Aorta (tissue), 5 donors: ENCODE measurements around the gene MYPOP. TPM values are rescaled to one million over a fixed set of nuclear protein-coding genes. Genes with fewer than 3 reads are reported as not detected.
A peak's percentile ranks its signal among the peaks of the same experiment; 100 is the strongest.

Experiments used
- ATAC-seq: fragments of 200-7000 bp; cut with Tn5 transposase; one replicate; pipeline ENCODE4 v1.9.1; 2022; ENCODE audit warnings: moderate library complexity; ENCODE audit not compliant: low FRiP score
- DNase-seq, 2 donors: peaks; one replicate each; pipeline ENCODE4 v3.0.0-alpha.2; 2020
- H3K27ac ChIP-seq, 2 donors: one replicate each; pipeline ENCODE4 v1.5.1; 2013; ENCODE audit warnings: low read length in 2 of 2, mild to moderate bottlenecking in 2 of 2, moderate library complexity in 2 of 2, control low read depth in 1 of 2, inconsistent platforms in 1 of 2, low read depth in 1 of 2
- H3K27me3 ChIP-seq, 2 donors: one replicate each; pipeline ENCODE4 v1.6.1; 2013; ENCODE audit warnings: control low read depth in 1 of 2, low read length in 1 of 2, mild to moderate bottlenecking in 1 of 2, moderate library complexity in 1 of 2; ENCODE audit not compliant: insufficient read depth in 2 of 2, control insufficient read depth in 1 of 2
- H3K36me3 ChIP-seq, 2 donors: one replicate each; pipeline ENCODE4 v1.6.1; 2013; ENCODE audit warnings: control low read depth in 1 of 2, low read length in 1 of 2, mild to moderate bottlenecking in 1 of 2; ENCODE audit not compliant: insufficient read depth in 2 of 2, control insufficient read depth in 1 of 2
- H3K4me1 ChIP-seq, 2 donors: one replicate each; pipeline ENCODE4 v1.6.1; 2013; ENCODE audit warnings: low read length in 2 of 2, control low read depth in 1 of 2, mild to moderate bottlenecking in 1 of 2, moderate library complexity in 1 of 2; ENCODE audit not compliant: insufficient read depth in 2 of 2, control insufficient read depth in 1 of 2
- H3K4me3 ChIP-seq, 2 donors: one replicate each; pipeline ENCODE4 v1.5.1; 2013; ENCODE audit warnings: low read length in 2 of 2, control low read depth in 1 of 2, mild to moderate bottlenecking in 1 of 2
- H3K9me3 ChIP-seq: one replicate; pipeline ENCODE4 v1.6.1; 2013; ENCODE audit warnings: mild to moderate bottlenecking, low read length; ENCODE audit not compliant: control insufficient read depth
- WGBS, 2 donors: extraction: QIAGEN DNeasy Blood & Tissue Kit; methylation state at CpG; one replicate each; pipeline ENCODE4 v1.1.7; 2013; 5-methylcytosine and 5-hydroxymethylcytosine counted together
- intact Hi-C, 2 donors: fragments of 100-400 bp; cut with DNase I; formaldehyde crosslinking; loops; one replicate each; pipeline versions ENCODE4 v1.14.2 to v1.15.0; 2022
- polyA plus RNA-seq, 2 donors: library from polyadenylated mRNA; stranded (reverse); fragments of 200-250 nt; gene quantifications; one replicate each; pipeline ENCODE4 v1.2.3, GENCODE V29; 2013
- total RNA-seq, 2 donors: library from RNA; stranded (reverse); fragmentation: NEBNext Ultra II Directional; extraction: Animal tissue kit (Norgen Biotek cat#: 25700); gene quantifications; one replicate each; pipeline ENCODE4 v1.2.1, GENCODE V29; 2021
- donor health status: healthy with polysubstance abuse.
- donor health status: Bipolar disorder and iron deficiency.
- donor health status: DM: no; HTN: no; CAD: no.
- donor health status: DM: no; HTN: no; CAD: no.
- donor health status: DM: yes; HTN: yes; CAD: no.

The MYPOP gene
- total and polyA plus RNA-seq, 4 donors, result 4.9 to 8.3 (median 6.5) TPM

- Histone ChIP-seq H3K9me3 (no peaks in the 10 kb centered on the region), H3K36me3 (no peaks in the 10 kb centered on the region), H3K4me3 (no peak overlapping the region), H3K27ac (no peak overlapping the region), H3K27me3 (no peaks in the 10 kb centered on the region), H3K4me1 (peaks cover 0 to 3% of the 10 kb centered on the region in 2 donors)
- DNase-seq, result no peak
- WGBS, 2 donors, result 74 to 78% methylated on average over 4 of the region's 4 CpGs
- intact Hi-C loops, result loop anchor here in 1 of 2 donors (5.0 kb wide), 1 partner anchor 65 kb away; the partner anchor contains the start of gene RSPH6A
- ATAC-seq, result no peak
Measured at GRCh38 chr19:45881909-45882528, 20.4 kb downstream of the MYPOP start.

GRCh38 chr19:45881082-45881908, 21.1 kb downstream of the MYPOP start:
- ATAC-seq (no peak), DNase-seq (no peak)
- Histone ChIP-seq H3K9me3 (no peaks in the 10 kb centered on the region), H3K4me1 (peaks cover 0 to 3% of the 10 kb centered on the region in 2 donors), H3K27me3 (no peaks in the 10 kb centered on the region), H3K36me3 (no peaks in the 10 kb centered on the region), H3K27ac (no peak overlapping the region), H3K4me3 (no peak overlapping the region)
- 83 to 84% methylated on average over 10 of the region's 10 CpGs for WGBS, 2 donors
- intact Hi-C loops, result loop anchor here in 1 of 2 donors (5.0 kb wide), 1 partner anchor 64 kb away; the partner anchor contains the start of gene RSPH6A

DNA sequence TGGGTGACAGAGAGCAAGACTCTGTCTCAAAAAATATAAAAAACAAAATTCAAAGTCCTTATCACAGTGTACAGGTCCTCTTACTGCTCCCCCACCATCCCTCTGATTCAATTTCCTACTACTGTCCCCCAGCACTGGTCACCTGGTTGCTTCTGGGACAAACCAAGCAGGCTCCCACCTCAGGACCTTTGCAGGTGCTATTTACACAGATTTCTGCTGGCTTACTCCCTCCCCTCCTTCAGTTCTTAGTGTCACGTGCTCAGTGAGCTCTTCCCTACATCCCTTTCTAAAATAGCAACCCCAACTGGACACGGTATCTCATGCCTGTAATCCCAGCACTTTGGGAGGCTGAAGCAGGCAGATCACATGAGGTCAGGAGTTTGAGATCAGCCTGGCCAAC, 22.4 kb downstream of the MYPOP start:
- WGBS, 2 donors, result 73 to 88% methylated on average over 2 of the region's 2 CpGs

DNA sequence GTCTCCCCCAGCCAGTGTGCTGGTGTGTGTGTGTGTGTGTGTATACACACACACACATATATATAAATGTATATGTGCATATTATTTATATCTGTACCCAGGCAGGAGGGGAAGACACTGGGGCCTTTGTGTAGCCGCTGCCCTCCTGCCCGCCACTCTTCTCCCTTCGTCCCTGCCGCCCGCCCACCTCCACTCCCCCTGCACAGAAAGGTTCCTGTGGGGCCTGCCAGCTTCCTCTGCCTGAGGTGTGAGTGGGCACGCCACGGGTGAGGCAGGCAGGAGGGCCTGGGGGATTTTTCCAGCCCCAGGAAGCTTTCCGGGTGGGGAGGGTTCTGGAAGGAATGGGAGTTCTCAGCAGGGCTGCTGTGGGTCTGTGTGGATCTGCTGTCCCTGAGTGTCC, 23.4 kb downstream of the MYPOP start:
- H3K27ac ChIP-seq, result no peak overlapping the region
- WGBS, 2 donors, result 73 to 76% methylated on average over 8 of the region's 8 CpGs
- H3K4me1 ChIP-seq, result no peaks in the 10 kb centered on the region
- ATAC-seq (no peak), DNase-seq (no peak)
- H3K27me3 ChIP-seq, result no peaks in the 10 kb centered on the region
- no peaks in the 10 kb centered on the region for H3K36me3 ChIP-seq
- H3K4me3 ChIP-seq, result no peak overlapping the region
- intact Hi-C loops, result no loop called here
- H3K9me3 ChIP-seq, result no peaks in the 10 kb centered on the region

More for the DNA sequence above, 22.4 kb downstream of the MYPOP start:
- H3K27me3 ChIP-seq, result no peaks in the 10 kb centered on the region
- H3K9me3 ChIP-seq, result no peaks in the 10 kb centered on the region
- no peaks in the 10 kb centered on the region for H3K36me3 ChIP-seq
- H3K27ac ChIP-seq, result no peak overlapping the region
- ATAC-seq (no peak), DNase-seq (no peak)
- no peaks in the 10 kb centered on the region for H3K4me1 ChIP-seq
- intact Hi-C loops, result loop anchor here in 1 of 2 donors (5.0 kb wide), 1 partner anchor 63 kb away; the partner anchor contains the start of gene RSPH6A
- H3K4me3 ChIP-seq, result no peak overlapping the region

- no peak overlapping the region for H3K4me3 ChIP-seq
- 84 to 86% methylated on average over 11 of the region's 11 CpGs for WGBS, 2 donors
- DNase-seq (no peak), ATAC-seq (peak; percentile 5)
- H3K4me1 ChIP-seq, result no peaks in the 10 kb centered on the region
- no peaks in the 10 kb centered on the region for H3K36me3 ChIP-seq
- H3K27me3 ChIP-seq, result no peaks in the 10 kb centered on the region
- H3K27ac ChIP-seq, result no peak overlapping the region
- no peaks in the 10 kb centered on the region for H3K9me3 ChIP-seq
- intact Hi-C loops, result no loop called here
Measured at GRCh38 chr19:45878043-45878794, 24.2 kb downstream of the MYPOP start.

GRCh38 chr19:45876411-45877197, 25.8 kb downstream of the MYPOP start:
- Histone ChIP-seq H3K27me3 (no peaks in the 10 kb centered on the region), H3K4me3 (no peak overlapping the region), H3K4me1 (no peaks in the 10 kb centered on the region), H3K27ac (no peak overlapping the region), H3K9me3 (no peaks in the 10 kb centered on the region), H3K36me3 (no peaks in the 10 kb centered on the region)
- DNase-seq (peak in 1 of 2 donors; percentile 63), ATAC-seq (peak; percentile 26)
- intact Hi-C loops, result no loop called here
- WGBS, 2 donors, result 9 to 11% methylated on average over 35 to 41 of the region's 41 CpGs

GRCh38 chr19:45876161-45876410, 26.3 kb downstream of the MYPOP start:
- DNase-seq (no peak), ATAC-seq (no peak)
- H3K27me3 ChIP-seq, result no peaks in the 10 kb centered on the region
- H3K27ac ChIP-seq, result no peak overlapping the region
- intact Hi-C loops, result no loop called here
- WGBS, 2 donors, result 52 to 53% methylated on average over 4 of the region's 4 CpGs
- H3K9me3 ChIP-seq, result no peaks in the 10 kb centered on the region
- H3K4me1 ChIP-seq, result no peaks in the 10 kb centered on the region
- no peaks in the 10 kb centered on the region for H3K36me3 ChIP-seq
- no peak overlapping the region for H3K4me3 ChIP-seq

- no peak for ATAC-seq
Measured at GRCh38 chr19:45874620-45874966, 27.8 kb downstream of the MYPOP start.

More at GRCh38 chr19:45874620-45874966, 27.8 kb downstream of the MYPOP start:
- H3K4me3 ChIP-seq, result no peak overlapping the region
- H3K9me3 ChIP-seq, result no peaks in the 10 kb centered on the region
- no peak for DNase-seq
- WGBS, 2 donors, result 88 to 91% methylated on average over 7 of the region's 7 CpGs
- H3K27ac ChIP-seq, result no peak overlapping the region
- no peaks in the 10 kb centered on the region for H3K27me3 ChIP-seq
- no peaks in the 10 kb centered on the region for H3K36me3 ChIP-seq
- intact Hi-C loops, result no loop called here
- H3K4me1 ChIP-seq, result no peaks in the 10 kb centered on the region
